ENCODE data around the gene TINAGL1. TPM values are rescaled to one million over a fixed set of nuclear protein-coding genes. Genes with fewer than 3 reads are reported as not detected.

TINAGL1 gene, protein sequence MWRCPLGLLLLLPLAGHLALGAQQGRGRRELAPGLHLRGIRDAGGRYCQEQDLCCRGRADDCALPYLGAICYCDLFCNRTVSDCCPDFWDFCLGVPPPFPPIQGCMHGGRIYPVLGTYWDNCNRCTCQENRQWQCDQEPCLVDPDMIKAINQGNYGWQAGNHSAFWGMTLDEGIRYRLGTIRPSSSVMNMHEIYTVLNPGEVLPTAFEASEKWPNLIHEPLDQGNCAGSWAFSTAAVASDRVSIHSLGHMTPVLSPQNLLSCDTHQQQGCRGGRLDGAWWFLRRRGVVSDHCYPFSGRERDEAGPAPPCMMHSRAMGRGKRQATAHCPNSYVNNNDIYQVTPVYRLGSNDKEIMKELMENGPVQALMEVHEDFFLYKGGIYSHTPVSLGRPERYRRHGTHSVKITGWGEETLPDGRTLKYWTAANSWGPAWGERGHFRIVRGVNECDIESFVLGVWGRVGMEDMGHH
- polyA plus RNA-seq (2012; ENCODE audit: low read depth, missing spikeins), result 0.28 TPM

DNA sequence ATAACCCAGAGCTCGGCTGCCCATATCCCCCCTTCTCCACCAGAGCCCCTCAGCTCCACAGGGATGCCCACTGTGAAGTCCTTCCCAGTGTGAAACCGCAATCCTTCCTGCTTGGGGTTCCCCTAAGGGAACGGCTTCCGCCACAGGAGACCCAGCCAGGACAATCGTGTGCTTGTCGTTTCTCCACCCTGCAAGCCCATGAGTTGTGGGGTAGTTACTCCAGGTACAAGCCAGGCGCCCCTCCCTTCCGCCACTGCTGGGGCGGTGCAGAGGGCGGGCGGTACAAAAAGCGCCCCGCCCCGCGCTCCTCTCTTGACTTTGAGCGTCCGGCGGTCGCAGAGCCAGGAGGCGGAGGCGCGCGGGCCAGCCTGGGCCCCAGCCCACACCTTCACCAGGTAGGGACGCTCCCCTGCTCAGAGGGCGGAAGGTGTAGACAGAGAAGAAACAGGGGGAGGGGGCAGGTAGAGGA lies at the start of gene TINAGL1:
TSS of gene TINAGL1 (plus strand) at position 315 of the 469 bp plus-strand sequence. CDS start 634 bp downstream, outside the sequence.
- no peak for TF ChIP-seq PAX5 (IDR thresholded peaks at IDR 0.05; ENCODE audit: insufficient read depth, low read length, severe bottlenecking)
- FAIRE-seq (no peak), DNase-seq (ENCODE audit: insufficient read length, low spot score) (no peak)

DNA sequence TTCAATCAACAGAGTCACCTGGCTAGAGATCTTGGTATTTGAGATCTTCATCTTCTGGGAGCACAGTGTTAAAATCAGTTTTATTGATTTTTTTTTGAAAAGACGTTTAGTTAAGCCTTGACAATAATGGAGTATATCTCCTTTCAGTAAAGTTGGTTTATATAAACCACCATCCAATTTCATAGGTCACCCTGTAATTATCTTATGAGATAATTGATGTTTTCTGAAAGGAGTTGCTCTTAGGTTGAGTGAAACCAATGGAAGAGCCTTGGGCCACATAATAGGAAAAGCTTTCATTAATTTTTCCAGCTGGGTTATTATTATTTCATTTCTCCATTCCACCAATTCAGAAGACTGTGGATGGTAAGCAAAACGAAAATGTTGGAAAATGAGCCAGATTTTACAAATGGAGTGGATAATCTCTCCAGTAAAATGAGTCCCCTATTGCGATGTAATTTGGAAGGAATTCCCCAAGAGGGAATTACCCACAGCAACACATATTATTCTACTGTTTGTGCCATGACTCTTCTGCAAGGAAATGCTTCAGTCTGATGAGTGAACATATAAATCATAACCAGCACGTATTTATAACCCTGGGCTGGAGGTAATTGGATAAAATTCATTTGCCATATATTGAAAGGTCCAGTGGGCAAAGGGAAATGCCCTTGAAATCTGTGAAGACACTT lies 46.2 kb upstream of the TINAGL1 start:
- no peak for DNase-seq (ENCODE audit: insufficient read length, low spot score)
- TF ChIP-seq PAX5 (IDR thresholded peaks at IDR 0.05; ENCODE audit: insufficient read depth, low read length, severe bottlenecking) (no peak), POLR2AphosphoS5 (IDR thresholded peaks at IDR 0.05; ENCODE audit: low read depth, low read length) (no peak), POLR2A (IDR thresholded peaks at IDR 0.05; ENCODE audit: low read depth, low read length) (no peak), POU2F2 (IDR thresholded peaks at IDR 0.05; ENCODE audit: low read depth, low read length) (no peak), SPI1 (IDR thresholded peaks at IDR 0.05; ENCODE audit: low read depth, low read length) (no peak), TAF1 (IDR thresholded peaks at IDR 0.05; ENCODE audit: low read depth, low read length) (no peak)
- FAIRE-seq, result no peak

DNA sequence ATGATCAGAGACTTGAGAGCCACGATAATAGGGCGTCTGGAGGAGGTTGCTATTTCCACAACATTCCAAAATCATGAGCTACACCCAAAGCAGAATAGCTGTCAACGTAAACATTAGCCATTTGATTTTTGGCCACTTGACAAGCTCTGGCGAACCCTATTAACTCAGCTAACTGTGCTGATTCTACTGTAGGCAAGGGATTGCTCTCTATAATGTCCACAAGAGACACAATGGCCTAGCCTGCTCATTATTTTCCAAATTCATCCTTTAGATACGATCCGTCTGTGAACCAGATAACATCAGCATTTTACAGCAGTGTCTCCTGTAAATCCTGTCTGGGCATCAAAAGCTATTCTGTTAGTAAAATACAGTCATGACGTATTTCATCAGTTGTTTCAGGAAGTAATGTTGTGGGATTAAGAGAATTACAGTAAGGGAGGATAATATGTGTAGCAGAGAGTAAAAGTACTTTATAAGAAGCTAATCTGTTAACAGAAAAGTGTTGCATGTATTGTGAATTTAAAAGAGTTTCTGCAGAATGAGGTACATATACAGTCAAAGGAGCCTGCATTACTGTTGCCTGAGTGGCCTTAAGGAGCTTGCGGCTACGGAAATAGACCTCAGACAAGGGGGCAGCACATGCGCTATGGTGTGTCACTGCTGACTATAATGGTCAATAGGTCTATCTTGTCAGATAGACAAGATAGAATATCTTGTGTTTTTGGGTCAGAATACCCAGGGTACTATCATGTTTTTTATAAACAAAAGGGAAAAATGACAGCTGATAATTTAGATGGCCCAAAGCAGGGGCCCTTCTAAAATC lies 44.9 kb upstream of the TINAGL1 start:
- FAIRE-seq, result no peak
- no peak for DNase-seq (ENCODE audit: insufficient read length, low spot score)
- TF ChIP-seq POLR2AphosphoS5 (IDR thresholded peaks at IDR 0.05; ENCODE audit: low read depth, low read length), result no peak
- TF ChIP-seq SPI1 (IDR thresholded peaks at IDR 0.05; ENCODE audit: low read depth, low read length), result no peak
- no peak for TF ChIP-seq POLR2A (IDR thresholded peaks at IDR 0.05; ENCODE audit: low read depth, low read length)
- no peak for TF ChIP-seq TAF1 (IDR thresholded peaks at IDR 0.05; ENCODE audit: low read depth, low read length)
- no peak for TF ChIP-seq POU2F2 (IDR thresholded peaks at IDR 0.05; ENCODE audit: low read depth, low read length)
- no peak for TF ChIP-seq PAX5 (IDR thresholded peaks at IDR 0.05; ENCODE audit: insufficient read depth, low read length, severe bottlenecking)

DNA sequence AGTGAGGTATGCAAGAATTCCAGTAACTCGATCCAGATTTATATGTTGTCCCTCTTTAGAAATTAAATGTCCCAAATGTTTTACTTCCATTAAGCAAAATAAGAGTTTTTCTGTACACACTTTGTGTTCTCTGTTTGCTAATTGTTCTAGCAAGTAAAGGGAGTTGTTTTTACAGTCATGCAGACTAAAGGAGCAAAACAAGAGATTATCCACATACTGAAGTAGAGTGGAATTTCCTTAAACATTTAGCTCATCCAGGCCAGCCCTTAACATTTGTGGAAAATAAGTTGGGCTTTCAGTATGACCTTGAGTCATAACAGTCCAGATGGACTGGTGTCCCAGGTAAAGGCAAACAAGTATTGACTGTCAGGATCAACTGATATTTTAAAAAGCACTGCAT lies 44.1 kb upstream of the TINAGL1 start:
- TF ChIP-seq PAX5 (IDR thresholded peaks at IDR 0.05; ENCODE audit: insufficient read depth, low read length, severe bottlenecking) (no peak), SPI1 (IDR thresholded peaks at IDR 0.05; ENCODE audit: low read depth, low read length) (no peak), POLR2AphosphoS5 (IDR thresholded peaks at IDR 0.05; ENCODE audit: low read depth, low read length) (no peak), POU2F2 (IDR thresholded peaks at IDR 0.05; ENCODE audit: low read depth, low read length) (no peak), POLR2A (IDR thresholded peaks at IDR 0.05; ENCODE audit: low read depth, low read length) (no peak), TAF1 (IDR thresholded peaks at IDR 0.05; ENCODE audit: low read depth, low read length) (no peak)
- FAIRE-seq, result no peak

GRCh38 chr1:31535561-31535960 lies 40.8 kb upstream of the TINAGL1 start:
- TF ChIP-seq POU2F2 (IDR thresholded peaks at IDR 0.05; ENCODE audit: low read depth, low read length) (no peak), SPI1 (IDR thresholded peaks at IDR 0.05; ENCODE audit: low read depth, low read length) (no peak), PAX5 (IDR thresholded peaks at IDR 0.05; ENCODE audit: insufficient read depth, low read length, severe bottlenecking) (no peak), POLR2AphosphoS5 (IDR thresholded peaks at IDR 0.05; ENCODE audit: low read depth, low read length) (no peak), POLR2A (IDR thresholded peaks at IDR 0.05; ENCODE audit: low read depth, low read length) (no peak), TAF1 (IDR thresholded peaks at IDR 0.05; ENCODE audit: low read depth, low read length) (no peak)
- FAIRE-seq, result no peak
- no peak for DNase-seq (ENCODE audit: insufficient read length, low spot score)

More for the DNA sequence above, 44.1 kb upstream of the TINAGL1 start:
- DNase-seq (ENCODE audit: insufficient read length, low spot score), result no peak

DNA sequence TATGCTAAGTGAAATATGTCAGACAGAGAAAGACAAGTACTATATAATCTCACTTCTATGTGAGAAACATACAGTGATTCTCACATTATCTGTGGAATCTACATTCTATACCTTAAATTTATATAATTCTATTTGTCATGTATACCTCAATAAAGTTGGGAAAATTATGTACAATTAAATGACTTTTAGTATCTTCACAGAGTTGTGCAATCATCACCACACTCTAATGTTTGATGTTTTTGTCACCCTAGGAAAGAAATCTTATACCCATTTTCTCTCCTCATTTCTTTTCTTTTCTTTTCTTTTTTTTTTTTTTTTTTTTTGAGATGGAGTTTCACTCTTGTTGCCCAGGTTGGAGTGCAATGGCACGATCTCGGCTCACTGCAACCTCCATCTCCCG lies 37.0 kb upstream of the TINAGL1 start:
- FAIRE-seq, result no peak
- no peak for TF ChIP-seq POU2F2 (IDR thresholded peaks at IDR 0.05; ENCODE audit: low read depth, low read length)
- TF ChIP-seq SPI1 (IDR thresholded peaks at IDR 0.05; ENCODE audit: low read depth, low read length), result no peak
- no peak for TF ChIP-seq TAF1 (IDR thresholded peaks at IDR 0.05; ENCODE audit: low read depth, low read length)
- no peak for TF ChIP-seq PAX5 (IDR thresholded peaks at IDR 0.05; ENCODE audit: insufficient read depth, low read length, severe bottlenecking)
- TF ChIP-seq POLR2AphosphoS5 (IDR thresholded peaks at IDR 0.05; ENCODE audit: low read depth, low read length), result no peak
- no peak for TF ChIP-seq POLR2A (IDR thresholded peaks at IDR 0.05; ENCODE audit: low read depth, low read length)

DNA sequence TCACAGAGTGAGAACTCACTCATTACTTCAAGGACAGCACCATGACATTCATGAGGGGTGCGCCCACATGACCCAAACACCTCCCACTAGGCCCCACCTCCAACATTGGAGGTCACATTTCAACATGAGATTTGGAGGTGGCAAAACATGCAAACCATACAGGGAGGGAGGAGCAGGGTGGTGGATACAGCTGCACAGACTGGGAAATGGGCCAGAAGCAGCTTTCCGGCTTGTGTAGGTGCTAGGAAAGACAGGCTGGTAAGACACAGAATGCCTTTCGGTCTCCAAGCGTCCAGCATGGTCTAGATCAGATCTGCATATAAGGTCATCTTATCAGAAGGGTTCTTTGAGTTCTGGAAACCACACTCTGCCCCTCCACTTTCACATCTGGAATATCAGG lies 35.1 kb upstream of the TINAGL1 start:
- DNase-seq (ENCODE audit: insufficient read length, low spot score), result no peak
- FAIRE-seq, result no peak
- TF ChIP-seq POLR2A (IDR thresholded peaks at IDR 0.05; ENCODE audit: low read depth, low read length) (no peak), SPI1 (IDR thresholded peaks at IDR 0.05; ENCODE audit: low read depth, low read length) (no peak), PAX5 (IDR thresholded peaks at IDR 0.05; ENCODE audit: insufficient read depth, low read length, severe bottlenecking) (no peak), TAF1 (IDR thresholded peaks at IDR 0.05; ENCODE audit: low read depth, low read length) (no peak), POLR2AphosphoS5 (IDR thresholded peaks at IDR 0.05; ENCODE audit: low read depth, low read length) (no peak), POU2F2 (IDR thresholded peaks at IDR 0.05; ENCODE audit: low read depth, low read length) (no peak)

More for the DNA sequence above, 37.0 kb upstream of the TINAGL1 start:
- DNase-seq (ENCODE audit: insufficient read length, low spot score), result no peak

DNA sequence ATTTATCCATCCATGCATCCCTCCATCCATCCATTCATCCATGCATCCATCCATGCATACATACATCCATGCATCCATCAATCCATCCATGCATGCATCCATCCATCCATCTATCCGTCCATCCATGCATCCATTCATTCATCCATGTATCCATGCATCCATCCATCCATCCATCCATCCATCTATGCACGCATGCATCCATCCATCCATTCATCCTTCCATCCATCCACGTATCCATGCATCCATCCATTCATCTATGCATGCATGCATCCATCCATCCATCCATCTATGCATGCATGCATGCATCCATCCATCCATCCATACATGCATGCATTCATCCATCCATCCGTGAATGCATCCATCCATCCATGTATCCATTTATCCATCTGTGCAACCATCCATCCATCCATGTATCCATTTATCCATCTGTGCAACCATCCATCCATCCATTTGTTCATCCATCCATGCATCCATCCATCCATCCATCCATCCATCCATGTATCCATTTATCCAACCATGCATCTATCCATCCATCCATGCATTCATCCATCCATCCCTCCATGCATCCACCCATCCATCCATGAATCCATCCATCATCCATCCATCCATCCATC lies 30.3 kb upstream of the TINAGL1 start:
- no peak for TF ChIP-seq POU2F2 (IDR thresholded peaks at IDR 0.05; ENCODE audit: low read depth, low read length)
- TF ChIP-seq POLR2A (IDR thresholded peaks at IDR 0.05; ENCODE audit: low read depth, low read length), result no peak
- no peak for TF ChIP-seq TAF1 (IDR thresholded peaks at IDR 0.05; ENCODE audit: low read depth, low read length)
- TF ChIP-seq POLR2AphosphoS5 (IDR thresholded peaks at IDR 0.05; ENCODE audit: low read depth, low read length), result no peak
- TF ChIP-seq PAX5 (IDR thresholded peaks at IDR 0.05; ENCODE audit: insufficient read depth, low read length, severe bottlenecking), result no peak
- no peak for TF ChIP-seq SPI1 (IDR thresholded peaks at IDR 0.05; ENCODE audit: low read depth, low read length)
- FAIRE-seq (no peak), DNase-seq (ENCODE audit: insufficient read length, low spot score) (no peak)
